ENCODE results near the gene UFSP1.

DNA sequence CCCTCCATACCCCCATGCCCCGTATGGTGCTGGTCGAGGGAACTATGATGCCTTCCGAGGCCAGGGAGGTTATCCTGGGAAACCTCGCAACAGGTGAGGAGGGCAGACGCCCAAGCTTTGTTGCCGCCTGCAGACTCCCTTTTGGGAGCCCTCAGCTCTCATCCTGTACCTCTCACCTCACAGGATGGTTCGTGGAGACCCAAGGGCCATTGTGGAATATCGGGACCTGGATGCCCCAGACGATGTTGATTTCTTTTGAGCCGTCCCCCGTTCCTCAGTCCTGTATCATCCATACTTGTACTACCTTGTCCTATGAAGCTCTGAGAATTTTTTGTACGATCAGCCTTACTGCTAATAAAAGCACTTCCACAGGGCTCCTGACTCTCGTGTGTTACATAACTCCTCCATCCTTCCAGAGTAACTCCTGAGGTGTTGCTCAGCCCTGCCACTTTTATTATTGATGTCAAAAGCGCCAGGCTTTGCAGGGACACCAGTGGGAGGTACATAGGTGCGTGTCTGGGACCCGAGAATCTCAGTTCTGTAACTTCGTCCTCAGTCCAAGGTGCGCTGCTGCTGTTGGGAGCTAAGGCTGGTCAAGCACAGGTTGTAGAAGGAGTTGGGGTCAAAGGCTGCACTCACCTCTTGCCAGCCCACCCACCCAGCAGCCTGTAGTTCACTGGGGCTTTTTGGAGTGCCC lies 1.1 kb downstream of the UFSP1 start:
- no peak for TF ChIP-seq CTCF (IDR thresholded peaks at IDR 0.05; ENCODE audit: borderline replicate concordance, extremely low read depth, low read length, poor library complexity, severe bottlenecking)
- no peak for TF ChIP-seq EZH2 (IDR thresholded peaks at IDR 0.05; ENCODE audit: borderline replicate concordance, low read depth, low read length, severe bottlenecking)
